ENCODE data around the gene AKR1C1.
"Not testable (repeated sequence)": the region's sequence is repeated elsewhere in the genome, so short reads cannot be mapped to it uniquely, and the experiment has no call there.

The AKR1C1 gene

DNA sequence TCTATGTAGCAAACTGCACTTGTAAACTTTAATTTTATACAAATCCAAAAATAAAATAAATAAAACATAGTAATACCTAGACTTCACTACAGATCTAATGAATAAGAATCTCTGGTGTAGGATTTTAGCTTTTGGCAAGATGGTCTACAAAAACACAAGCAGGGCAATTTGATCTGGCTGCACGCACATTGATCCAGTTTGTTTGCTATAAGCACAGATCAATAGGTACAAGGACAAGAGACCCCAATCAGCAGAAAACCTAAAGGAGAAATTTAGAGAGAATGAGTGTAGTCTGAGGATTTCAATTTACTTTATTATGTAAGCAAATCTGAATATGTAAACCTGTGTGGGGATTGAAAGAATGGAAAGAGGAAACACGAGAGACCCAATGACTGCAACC, 48.2 kb downstream of the AKR1C1 start:
- H3K9ac ChIP-seq, H3K4me3 ChIP-seq, H3K9me3 ChIP-seq, H3K27ac ChIP-seq, H3K36me3 ChIP-seq, H3K4me2 ChIP-seq, H3K27me3 ChIP-seq, H4K20me1 ChIP-seq, H3K4me1 ChIP-seq: not testable (repeated sequence)

DNA sequence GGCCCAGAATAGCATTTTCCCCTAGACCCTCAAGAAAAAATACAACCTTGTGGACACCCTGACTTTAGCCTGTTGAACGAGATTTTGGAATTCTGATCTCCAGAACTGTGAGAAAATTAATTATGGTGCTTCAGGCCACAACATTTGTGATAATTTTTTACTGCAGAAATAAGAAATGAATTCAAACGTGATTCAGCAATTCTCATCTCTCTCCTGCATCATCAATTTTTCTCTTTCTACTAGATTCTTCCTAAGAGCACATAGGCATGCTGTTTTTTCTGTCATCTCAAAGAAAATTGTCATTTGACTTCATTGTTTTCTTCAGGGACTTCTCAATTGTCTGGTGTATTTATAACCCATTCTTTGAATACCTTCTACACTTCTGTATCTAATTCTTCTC, 49.4 kb downstream of the AKR1C1 start:
- Histone ChIP-seq H3K9ac (no peak overlapping the region), H3K4me2 (no peak overlapping the region)

DNA sequence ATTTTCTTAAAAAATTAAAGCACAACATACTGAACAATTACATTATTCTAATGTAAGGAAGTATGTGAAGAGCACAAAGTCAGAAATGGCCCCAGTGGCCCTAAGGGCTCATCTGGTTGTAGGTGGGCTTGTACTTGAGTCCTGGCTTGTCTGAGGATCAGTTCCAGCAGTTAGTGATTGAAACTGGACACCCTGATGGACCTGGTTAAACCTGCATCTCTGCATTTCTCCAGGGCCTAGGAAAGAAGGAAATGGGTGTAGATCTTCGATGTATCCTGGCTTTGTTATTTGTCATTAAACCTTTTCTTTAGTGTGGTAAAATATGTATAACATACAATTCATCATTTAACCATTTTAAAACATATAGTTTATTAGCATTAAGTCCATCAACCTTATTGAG, 50.2 kb downstream of the AKR1C1 start:
- no peaks in the 10 kb centered on the region for H4K20me1 ChIP-seq
- no peaks in the 10 kb centered on the region for H3K36me3 ChIP-seq
- no peak overlapping the region for H3K9ac ChIP-seq
- no peaks in the 10 kb centered on the region for H3K27me3 ChIP-seq
- no peak overlapping the region for H3K4me3 ChIP-seq
- H3K9me3 ChIP-seq: no peaks in the 10 kb centered on the region
- H3K4me2 ChIP-seq: no peak overlapping the region
- no peak overlapping the region for H3K27ac ChIP-seq
- H3K4me1 ChIP-seq: no peaks in the 10 kb centered on the region
- TF ChIP-seq Cebpa-rat (IDR thresholded peaks at IDR 0.05): no peak

More for the DNA sequence above, 49.4 kb downstream of the AKR1C1 start:
- no peaks in the 10 kb centered on the region for H3K36me3 ChIP-seq
- H4K20me1 ChIP-seq: no peaks in the 10 kb centered on the region
- no peaks in the 10 kb centered on the region for H3K4me1 ChIP-seq
- H3K27me3 ChIP-seq: no peaks in the 10 kb centered on the region
- H3K9me3 ChIP-seq: no peaks in the 10 kb centered on the region
- H3K27ac ChIP-seq: no peak overlapping the region
- no peak for TF ChIP-seq Cebpa-rat (IDR thresholded peaks at IDR 0.05)
- no peak overlapping the region for H3K4me3 ChIP-seq

DNA sequence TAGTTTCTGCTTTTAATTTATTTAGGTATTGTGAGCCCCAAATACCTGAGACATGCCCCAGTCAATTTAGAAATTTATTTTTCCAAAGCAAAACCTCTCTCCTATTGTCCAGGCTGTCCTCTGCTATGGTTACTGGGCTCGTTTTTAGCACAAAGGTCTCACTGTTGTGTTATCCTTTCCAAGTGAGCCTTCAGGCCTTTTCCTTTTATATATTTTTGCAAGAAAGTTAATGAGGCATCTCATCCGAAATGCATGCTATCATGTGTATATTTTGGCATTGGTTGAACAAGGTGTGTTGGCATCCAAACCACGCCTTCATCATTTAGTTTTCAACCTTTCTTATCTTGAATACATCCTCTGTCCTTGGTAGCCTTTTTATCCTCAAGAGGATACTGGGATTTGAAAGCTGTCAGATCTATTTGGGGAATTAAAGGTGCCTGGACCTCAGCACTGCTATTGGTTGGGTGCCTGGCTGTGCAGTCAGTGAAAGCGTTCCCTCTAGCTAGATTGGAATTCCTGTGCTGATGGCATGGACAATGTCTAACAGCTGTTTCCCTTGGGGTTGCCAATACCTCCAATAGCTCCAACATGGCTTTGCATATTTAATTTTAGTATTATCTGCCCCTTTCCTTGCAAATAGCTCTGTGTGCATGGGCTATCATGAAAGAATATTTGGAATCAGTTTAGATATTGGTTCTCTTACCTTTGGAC, 51.1 kb downstream of the AKR1C1 start:
- H3K27ac ChIP-seq, H3K36me3 ChIP-seq, H3K4me2 ChIP-seq, H3K4me3 ChIP-seq, H3K9me3 ChIP-seq, H3K27me3 ChIP-seq, H3K9ac ChIP-seq, H4K20me1 ChIP-seq, H3K4me1 ChIP-seq: not testable (repeated sequence)

DNA sequence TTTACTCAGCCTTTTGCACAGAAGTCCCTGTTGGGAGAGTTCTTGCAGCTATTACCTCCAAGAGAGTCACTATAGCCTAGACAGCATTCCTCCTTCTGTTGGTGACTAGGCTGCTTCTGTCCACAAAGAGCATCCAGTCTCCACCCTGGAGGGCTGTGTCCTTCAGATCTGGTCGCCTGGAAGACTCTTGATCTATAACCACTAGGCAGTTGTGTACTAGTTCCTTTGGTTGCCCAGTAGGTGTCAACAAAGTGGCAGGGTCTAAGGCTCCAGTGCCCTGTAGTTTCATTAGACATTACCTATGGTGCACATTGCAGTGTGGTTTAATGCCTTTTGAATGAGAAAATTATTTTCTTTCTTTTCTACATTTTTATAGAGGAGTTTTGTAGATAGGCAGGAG, 51.7 kb downstream of the AKR1C1 start:
- H3K4me1 ChIP-seq: no peaks in the 10 kb centered on the region
- no peak overlapping the region for H3K4me2 ChIP-seq
- no peak overlapping the region for H3K27ac ChIP-seq
- H3K4me3 ChIP-seq: no peak overlapping the region
- no peak for TF ChIP-seq Cebpa-rat (IDR thresholded peaks at IDR 0.05)
- H4K20me1 ChIP-seq: no peaks in the 10 kb centered on the region
- no peaks in the 10 kb centered on the region for H3K36me3 ChIP-seq
- no peaks in the 10 kb centered on the region for H3K9me3 ChIP-seq
- no peaks in the 10 kb centered on the region for H3K27me3 ChIP-seq
- H3K9ac ChIP-seq: no peak overlapping the region

DNA sequence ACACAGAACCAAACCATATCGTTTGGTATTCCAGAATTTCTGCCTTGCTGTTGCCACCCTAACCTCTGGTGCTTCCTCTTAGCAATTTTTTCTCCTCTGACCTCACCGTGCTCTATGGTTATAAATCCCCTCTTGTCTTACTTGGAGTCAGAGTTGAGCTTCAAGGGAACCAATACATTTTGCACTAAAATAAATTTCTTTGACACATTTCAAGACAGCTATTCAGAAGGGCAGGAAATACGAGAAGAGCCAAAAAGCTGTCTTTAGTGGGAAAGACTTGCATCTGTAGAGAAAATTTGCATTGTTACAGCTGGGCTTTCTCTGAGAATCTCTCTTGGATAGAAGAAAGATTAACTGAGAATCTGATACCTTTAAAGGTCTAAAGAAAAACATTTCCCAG, 54.9 kb downstream of the AKR1C1 start:
- H3K9me3 ChIP-seq: no peaks in the 10 kb centered on the region
- no peak overlapping the region for H3K9ac ChIP-seq
- H3K4me2 ChIP-seq: no peak overlapping the region
- TF ChIP-seq Cebpa-rat (IDR thresholded peaks at IDR 0.05): no peak
- no peaks in the 10 kb centered on the region for H4K20me1 ChIP-seq
- H3K36me3 ChIP-seq: no peaks in the 10 kb centered on the region
- no peak overlapping the region for H3K4me3 ChIP-seq
- H3K27ac ChIP-seq: no peak overlapping the region
- no peaks in the 10 kb centered on the region for H3K4me1 ChIP-seq
- H3K27me3 ChIP-seq: no peaks in the 10 kb centered on the region

DNA sequence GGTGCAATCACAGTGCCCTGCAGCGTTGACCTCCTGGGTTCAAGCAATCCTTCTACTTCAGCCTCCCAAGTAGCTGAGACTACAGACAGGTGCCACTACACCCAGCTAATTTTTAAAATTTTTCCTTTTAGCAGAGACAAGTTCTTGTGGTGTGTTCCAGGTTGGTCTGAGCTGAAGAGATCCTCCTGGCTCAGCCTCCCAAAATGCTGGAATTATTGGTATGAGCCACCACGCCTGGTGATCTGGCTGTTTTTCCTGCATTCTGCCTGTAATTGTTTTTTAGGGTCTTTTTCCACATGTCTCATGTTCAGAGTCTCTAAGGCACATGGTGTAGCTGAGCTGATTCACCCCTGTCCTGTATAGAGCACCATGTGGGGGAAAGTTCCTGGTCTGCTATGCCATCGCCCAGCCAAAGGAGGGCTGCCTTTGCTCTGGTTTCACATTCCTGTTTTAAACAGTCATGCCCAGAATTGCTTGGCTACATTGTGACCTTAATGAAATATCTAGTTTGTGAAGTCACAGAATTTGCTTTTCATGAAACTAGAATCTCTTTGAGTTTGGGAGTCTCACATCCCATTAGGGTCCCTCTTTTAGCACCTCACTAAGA, 55.6 kb downstream of the AKR1C1 start:
- not testable (repeated sequence) for H3K4me1 ChIP-seq, H3K4me3 ChIP-seq, H3K9me3 ChIP-seq, H3K36me3 ChIP-seq, H3K4me2 ChIP-seq, H3K9ac ChIP-seq, H4K20me1 ChIP-seq, H3K27ac ChIP-seq, H3K27me3 ChIP-seq

DNA sequence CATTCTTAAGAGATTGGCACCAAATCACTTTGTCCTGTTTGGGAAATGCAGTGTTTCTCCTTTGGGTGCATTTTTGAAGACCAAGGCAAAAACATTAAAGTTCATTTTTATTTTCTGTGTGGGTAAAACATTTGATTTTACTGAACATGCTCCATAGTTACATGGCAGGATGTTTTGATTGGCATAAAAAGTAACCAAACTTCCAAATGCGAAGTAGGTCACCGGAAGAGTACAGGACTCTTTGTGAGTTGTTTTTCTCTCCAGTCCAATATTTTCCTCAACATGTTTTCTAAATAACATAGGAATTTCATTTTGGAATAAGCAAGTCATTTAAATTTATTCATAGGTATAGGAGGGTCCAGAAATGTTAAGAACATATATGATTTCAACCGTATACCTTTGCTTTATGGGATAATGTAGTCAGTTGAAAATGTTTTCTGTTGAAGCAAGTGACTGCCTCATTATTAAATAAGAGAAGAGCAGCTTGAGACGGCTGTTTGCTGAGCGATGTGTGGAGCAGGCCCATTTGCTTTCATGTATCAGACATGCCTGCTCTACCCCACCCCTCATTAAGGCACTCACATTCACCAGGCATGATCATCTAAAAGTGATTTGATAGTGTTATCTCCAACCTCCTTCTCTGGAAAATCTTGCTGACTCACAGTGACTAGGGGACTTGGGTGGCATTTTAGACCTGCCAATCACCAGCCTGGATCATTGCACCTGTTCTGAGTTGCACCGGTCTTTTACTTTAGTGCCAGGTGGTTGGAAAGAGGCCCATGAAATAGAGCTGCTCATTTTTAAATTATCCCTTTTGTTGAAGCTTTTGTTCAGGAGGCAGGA, 56.8 kb downstream of the AKR1C1 start:
- H3K36me3 ChIP-seq, H3K27me3 ChIP-seq, H4K20me1 ChIP-seq, H3K4me1 ChIP-seq, H3K4me2 ChIP-seq, H3K27ac ChIP-seq, H3K9me3 ChIP-seq, H3K4me3 ChIP-seq, H3K9ac ChIP-seq: not testable (repeated sequence)

DNA sequence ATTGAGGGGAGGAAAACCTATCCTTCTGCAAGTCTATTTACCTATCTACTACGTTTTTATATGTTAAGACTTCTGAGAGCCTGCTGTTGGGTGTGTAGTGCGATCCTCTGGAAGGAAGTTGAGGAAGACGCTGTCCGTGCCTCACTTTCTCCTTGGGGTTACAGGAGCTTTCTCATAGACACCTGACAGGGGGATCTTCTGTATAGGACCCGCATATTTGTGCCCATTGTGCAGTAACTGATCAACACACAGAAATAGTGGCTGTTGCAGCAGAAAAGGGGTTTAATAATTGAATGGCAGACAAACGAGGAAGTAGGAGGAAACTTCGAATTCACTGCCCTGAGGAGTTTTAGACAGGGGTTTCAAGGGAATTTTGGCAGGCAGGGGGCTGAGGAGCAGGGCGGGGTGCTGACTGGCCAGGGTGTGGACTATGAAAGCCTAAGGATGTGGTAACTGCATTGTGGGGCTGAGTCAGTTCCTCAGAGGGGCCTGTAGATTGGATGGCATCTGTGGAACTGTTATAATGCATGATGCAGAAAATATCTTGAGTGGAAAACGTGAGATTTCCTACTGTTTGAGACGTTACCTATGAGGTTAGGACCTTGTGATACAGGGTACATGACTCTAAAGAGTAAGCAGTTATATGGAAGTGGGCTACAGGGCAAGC, 58.5 kb downstream of the AKR1C1 start:
- not testable (repeated sequence) for H3K27ac ChIP-seq, H3K36me3 ChIP-seq, H3K27me3 ChIP-seq, H3K4me1 ChIP-seq, H3K4me3 ChIP-seq, H3K4me2 ChIP-seq, H3K9me3 ChIP-seq, H4K20me1 ChIP-seq, H3K9ac ChIP-seq

DNA sequence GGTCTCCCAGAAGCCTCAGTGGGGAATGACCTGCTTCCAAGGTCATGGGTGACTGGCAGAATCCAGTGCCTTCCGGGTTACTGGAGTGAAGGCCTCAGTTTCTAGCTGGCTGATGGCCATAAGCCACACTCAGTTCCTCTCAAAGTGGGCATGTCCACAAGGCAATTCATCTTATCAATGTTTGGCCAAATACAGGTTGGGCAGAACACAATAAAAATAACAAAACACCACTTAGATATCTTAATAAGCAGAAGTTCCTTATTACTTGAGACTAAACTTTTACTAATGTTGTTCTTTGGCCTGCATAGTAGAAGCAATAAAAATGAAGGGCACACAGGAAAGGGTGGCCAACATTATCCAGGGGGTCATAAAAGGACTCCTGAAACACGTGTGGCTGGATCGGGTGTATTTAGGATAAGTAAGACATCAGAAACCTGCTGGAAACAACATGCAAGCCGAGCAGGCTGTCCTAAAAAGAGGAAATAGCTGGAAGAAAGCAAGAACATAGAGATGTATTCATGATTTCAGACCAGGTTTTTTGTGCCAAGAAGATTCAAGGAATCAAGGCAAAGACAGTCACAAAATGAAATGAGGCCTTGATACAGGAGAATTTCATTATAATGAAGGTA, 60.1 kb downstream of the AKR1C1 start:
- H3K27ac ChIP-seq: no peak overlapping the region
- no peak overlapping the region for H3K4me2 ChIP-seq
- no peak overlapping the region for H3K9ac ChIP-seq
- TF ChIP-seq Cebpa-rat (IDR thresholded peaks at IDR 0.05): no peak
- H3K4me1 ChIP-seq: no peaks in the 10 kb centered on the region; the same call in 1 of the 2 replicates
- H3K27me3 ChIP-seq: no peaks in the 10 kb centered on the region
- H3K4me3 ChIP-seq: no peak overlapping the region
- no peaks in the 10 kb centered on the region for H3K36me3 ChIP-seq
- H4K20me1 ChIP-seq: no peaks in the 10 kb centered on the region
- no peaks in the 10 kb centered on the region for H3K9me3 ChIP-seq

DNA sequence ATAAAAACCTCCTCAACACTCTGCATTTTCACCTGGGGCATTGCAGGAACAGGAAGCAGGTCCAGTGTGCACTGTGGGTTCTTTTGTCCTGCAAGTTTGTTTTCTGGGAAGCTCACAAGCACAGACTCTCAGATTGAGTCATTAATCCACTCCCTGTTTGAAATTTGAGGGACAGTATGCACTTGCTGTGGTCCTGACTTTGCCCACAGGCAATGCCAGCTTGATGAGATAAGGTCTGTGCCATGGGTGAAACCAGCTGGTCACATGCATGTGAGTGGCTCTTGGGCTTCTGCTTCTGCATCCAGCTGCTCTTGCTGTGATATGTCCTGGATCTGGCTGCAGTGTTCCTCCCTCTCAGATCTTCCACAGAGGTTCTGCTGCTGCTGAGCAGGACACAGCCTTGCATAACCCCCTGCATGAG, 62.3 kb downstream of the AKR1C1 start:
- H3K4me2 ChIP-seq, H4K20me1 ChIP-seq, H3K4me1 ChIP-seq, H3K27ac ChIP-seq, H3K4me3 ChIP-seq, H3K9me3 ChIP-seq, H3K9ac ChIP-seq, H3K27me3 ChIP-seq, H3K36me3 ChIP-seq: not testable (repeated sequence)

Measured in BLaER1 (cell line).